Endothelial cell of hepatic sinusoid (primary cell): ENCODE data around the gene ACLY.
"Not testable (repeated sequence)": the region's sequence is repeated elsewhere in the genome, so short reads cannot be mapped to it uniquely, and the experiment has no call there.

ENCODE experiments used
- in situ Hi-C: cut with HindIII; loops from 2 replicates; pipeline ENCODE4 v1.10.0; 2017; ENCODE audit warnings: low sequenced_read_pairs

The ACLY gene

GRCh38 chr17:41880130-41880529 is 38.6 kb downstream of the ACLY start:
- in situ Hi-C loops: no loop called here

DNA sequence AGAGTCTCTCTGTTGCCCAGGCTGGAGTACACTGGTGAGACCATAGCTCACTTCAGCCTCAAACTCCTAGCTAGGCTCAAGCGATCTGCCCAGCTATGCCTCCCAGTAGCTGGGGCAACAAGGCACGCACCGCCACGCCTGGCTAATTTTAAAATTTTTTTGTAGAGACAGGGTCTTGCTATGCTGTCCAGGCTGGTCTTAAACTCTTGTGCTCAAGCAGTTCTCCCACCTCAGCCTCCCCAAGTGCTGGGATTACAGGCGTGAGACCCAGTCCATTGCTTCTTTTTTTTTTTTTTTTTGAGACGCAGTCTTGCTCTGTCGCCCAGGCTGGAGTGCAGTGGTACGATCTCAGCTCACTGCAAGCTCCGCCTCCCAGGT is 44.5 kb downstream of the ACLY start:
- in situ Hi-C loops: not testable (repeated sequence)

DNA sequence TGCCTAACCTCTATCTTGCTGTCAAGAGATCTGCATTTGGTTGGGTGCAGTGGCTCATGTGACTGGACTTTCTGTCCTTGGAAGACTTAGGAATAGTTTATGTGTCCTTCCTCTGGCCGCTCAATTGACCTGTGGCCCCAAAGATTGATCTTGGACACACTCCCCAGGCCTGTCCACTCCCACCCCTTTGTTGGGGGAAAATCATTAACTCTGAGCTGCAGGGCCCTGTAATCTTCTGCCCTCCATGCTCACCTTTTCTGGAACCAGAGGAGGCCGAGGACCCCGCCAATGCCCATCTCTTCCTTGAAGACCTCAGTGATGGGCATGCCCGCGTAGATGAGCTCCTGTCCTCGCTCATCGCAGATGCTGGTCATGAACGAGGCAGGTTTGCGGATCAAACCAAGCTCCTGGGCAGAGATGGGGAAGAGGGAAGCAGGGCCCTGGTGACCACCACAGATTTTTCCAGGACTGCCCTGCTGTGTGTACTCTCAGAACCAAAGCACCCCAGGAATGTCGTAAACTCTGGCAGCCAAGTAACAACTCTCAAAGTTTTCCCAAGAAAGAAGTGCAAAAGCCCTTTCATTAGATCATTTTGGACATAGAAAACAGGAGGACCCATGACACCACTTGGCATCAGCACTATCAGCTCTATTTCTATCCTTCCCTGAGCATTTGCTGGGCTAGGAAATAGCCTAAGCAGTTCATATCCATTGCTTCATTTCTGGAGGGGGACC is 45.0 kb downstream of the ACLY start:
- in situ Hi-C loops: no loop called here

GRCh38 chr17:41871789-41872188 is 47.0 kb downstream of the ACLY start:
- in situ Hi-C loops: no loop called here

DNA sequence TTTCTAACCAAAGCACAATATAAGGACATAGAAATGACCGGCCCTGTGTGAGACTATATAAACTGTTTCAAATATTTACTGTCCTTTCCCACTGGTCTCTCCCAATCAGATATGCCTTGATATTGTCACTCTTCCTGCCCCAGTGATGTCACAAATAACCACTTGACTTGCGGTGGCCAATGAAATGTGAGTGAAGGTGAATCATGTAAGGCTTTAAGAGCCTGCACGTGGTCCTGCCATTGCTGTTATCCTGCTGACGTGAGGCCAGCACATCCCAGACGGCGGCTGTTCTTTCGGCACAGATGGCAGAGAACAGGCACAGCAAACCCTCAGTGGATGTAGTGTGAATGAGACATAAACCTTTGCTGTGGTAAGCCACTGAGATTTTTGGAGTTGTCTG is 48.1 kb downstream of the ACLY start:
- in situ Hi-C loops: no loop called here

- in situ Hi-C loops: no loop called here
Measured at GRCh38 chr17:41870097-41870496, 48.7 kb downstream of the ACLY start.

- in situ Hi-C loops: no loop called here
Measured at GRCh38 chr17:41869426-41869825, 49.3 kb downstream of the ACLY start.

DNA sequence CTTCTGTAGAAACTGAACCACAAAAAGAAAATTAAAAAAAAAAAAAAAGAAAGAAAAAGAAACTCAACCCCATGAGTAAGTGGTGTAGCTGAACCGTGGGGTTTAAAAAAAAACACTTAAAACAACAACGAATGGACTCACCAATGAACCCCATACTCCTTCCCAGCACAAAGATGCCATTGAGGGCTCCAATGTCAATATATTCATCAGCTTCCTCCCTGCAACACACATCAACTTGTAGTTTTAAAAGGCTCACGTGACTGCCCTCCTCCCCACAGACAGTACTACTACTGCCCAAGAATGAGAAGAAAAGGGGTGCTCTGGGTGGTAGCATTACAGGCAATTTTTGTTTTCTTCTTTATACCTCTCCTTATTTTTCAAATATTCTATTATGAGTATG is 50.2 kb downstream of the ACLY start:
- in situ Hi-C loops: no loop called here

DNA sequence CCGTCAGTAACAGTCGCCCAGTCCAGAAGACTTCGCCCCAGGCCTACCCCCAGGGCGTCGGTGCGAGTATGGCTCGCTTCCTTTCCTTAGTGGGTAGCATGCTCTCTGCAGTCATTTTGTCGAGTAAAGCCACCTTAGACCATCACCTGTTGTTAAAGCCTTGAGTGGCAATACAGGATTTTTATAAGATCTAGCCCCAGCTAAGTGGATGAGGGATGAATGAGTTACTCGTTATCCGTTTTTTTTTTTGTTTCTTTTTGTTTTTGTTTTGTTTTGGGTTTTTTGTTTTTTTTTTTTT is 53.2 kb downstream of the ACLY start:
- in situ Hi-C loops: no loop called here

- in situ Hi-C loops: no loop called here
Measured at GRCh38 chr17:41864836-41865595, 53.7 kb downstream of the ACLY start, which contains the start of gene KLHL11. Gene KLHL11 (minus strand): TSS chr17:41865423. CDS start chr17:41865370, 53 bp downstream.

DNA sequence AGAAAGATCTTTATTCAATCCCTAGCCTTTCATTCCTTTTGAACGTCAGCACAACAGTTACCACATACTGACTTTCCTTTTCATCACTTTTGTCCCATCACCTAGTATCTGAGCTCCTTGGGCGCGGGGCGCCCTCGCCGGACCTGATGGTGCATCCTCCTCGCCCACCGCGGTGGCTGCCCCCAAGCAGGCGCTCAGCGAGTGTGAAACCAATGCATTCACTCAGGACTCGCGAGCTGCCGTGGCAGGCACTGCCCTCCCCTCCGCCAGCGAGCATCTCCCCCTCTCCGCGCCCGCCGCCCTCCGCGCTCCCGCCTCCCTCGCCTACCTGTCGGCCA is 54.3 kb downstream of the ACLY start:
- in situ Hi-C loops: no loop called here

DNA sequence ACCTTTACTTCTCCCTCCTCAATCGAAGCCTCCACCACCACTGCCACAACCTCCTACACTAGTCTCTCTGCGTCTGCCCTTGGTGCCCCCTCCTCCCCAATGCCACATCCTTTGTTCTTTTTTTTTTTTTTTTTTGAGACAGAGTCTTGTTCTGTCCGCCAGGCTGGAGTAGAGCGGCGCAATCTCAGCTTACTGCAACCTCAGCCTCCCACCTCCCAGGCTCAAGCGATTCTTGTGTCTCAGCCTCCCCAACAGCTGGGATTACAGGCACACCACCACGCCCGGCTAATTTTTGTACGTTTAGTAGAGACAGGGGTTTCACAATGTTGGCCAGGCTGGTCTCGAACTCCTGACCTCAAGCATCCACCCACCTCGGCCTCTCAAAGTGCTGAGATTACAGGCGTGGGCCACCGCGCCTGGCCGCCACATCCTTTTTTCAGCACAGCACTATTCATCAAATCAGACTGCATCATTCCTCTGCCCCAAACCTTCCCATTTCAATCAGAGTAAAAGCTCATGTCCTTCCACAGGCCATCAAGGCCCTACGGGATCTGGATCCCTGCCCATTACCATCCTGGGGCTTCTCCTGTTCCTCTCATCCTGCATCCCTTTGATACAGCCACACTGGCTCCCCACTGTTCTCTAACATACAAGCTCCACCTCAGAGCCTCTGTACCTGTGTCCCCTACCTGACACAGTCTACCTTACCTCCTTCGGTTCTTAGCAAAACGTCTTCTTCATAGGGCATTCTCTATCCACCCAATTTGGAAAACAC is 55.5 kb downstream of the ACLY start:
- in situ Hi-C loops: no loop called here

DNA sequence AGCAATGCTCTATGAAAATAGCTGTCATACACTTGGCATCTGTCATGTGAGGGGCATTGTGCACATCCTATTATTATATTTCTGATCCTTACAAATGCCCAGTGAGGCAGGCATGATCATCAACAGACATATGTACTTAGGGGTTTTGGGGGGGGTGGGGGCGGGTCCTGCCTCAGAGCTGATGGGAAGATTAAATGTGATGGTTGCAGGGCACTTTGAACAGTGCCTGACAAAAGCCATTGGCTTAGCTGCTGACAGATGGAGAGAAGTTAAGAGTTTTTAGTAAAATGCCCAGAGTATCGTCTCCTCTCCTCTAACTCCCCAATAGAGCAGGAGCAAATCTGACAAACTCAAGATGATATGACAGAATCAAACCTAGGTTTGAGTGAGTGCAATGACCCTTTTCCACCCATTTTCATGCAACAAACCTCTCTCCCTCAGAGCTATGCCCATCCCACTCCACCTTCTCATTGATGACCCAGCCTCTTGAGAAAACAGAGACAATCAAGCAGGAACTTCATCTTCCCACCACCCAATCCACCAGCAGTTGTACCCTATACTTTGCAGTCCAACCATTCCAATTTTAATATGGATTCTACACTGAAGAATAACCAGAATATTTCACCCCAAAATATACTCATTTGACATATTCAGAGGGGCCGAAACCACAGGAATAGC is 58.4 kb downstream of the ACLY start:
- in situ Hi-C loops: no loop called here

GRCh38 chr17:41851382-41851781 is 67.4 kb downstream of the ACLY start:
- in situ Hi-C loops: not testable (repeated sequence)

DNA sequence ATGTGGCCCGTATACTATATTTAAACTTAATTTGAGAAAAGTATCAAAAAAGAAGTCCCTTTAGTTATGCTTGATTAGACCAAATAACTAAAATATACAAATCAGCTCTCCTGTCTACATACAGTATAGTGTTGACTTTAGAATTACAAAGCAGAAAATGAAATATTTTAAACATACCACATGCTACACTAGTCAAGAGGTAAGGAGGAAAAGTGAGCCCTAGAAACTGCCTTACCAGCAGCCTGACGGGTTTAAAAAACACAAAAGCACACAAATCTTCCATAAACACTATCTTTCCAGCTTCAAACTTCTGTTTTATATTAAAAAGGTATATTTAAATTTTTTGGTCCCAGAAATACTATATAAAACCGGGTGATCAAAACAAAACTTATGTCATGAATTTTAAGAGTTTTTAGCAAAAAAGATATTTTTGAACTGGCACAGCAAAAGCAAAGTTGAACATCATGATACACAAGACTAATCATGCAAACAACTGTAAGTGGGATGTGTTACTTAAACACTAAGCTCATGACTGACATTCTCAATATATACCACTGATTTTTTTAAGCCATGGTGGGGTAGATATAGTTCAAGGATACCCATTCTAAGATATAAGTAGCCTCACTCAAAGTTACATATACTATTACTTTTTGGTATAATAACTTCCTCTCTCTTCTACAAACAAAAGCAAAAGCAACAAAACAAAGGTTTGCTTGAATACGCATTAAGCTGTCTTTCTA is 69.3 kb downstream of the ACLY start:
- in situ Hi-C loops: no loop called here

DNA sequence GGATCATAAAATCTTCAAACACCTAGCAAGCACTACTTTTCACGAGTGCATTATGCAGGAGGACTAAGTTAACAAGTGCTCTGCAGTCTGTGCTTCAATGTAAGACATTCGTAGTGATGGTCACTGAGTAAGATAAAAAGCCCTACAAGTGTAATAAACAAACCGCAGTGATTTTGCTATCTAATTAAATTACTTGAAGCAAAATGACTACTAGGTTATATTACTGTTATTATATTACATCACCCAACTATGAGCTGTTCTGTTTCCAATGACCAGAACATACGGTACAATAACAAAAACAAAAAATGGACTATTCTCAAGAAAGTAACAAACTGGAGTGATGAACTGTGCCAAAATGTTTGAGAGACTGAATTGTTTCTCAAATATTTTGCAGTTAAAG is 70.0 kb downstream of the ACLY start:
- in situ Hi-C loops: no loop called here

DNA sequence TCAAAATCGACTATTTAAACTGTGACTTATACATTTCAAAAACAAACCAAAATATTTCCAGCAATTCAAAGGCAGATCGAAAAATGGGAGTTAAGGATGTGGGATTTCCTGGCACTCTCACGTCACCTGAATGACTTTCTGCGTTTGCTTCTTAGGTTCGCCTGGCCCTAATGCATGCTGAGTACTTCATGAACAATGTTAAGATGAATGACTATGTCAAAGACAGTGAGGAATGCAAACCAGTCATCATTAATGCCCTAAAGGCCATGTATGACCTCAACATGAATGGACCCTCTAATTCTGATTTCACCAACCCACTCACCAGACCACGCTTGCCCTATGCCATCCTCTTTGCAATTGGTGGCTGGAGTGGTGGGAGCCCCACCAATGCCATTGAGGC is 73.8 kb downstream of the ACLY start:
- in situ Hi-C loops: no loop called here

DNA sequence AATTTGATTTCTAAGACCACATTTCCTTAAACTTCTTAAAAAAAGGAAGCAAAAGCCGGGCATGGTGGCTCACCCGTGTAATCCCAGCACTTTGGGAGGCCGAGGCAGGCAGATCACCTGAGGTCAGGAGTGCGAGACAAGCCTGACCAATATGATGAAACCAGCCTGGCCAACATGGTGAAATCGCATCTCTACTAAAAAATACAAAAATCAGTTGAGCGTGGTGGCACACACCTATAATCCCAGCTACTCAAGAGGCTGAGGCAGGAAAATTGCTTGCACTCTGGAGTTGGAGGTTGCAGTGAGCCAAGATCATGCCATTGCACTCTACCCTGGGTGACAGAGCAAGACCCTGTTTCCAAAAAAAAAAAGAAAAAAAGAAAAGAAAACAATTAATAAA is 78.0 kb downstream of the ACLY start:
- in situ Hi-C loops: not testable (repeated sequence)

GRCh38 chr17:41839448-41839847 is 79.3 kb downstream of the ACLY start:
- in situ Hi-C loops: not testable (repeated sequence)

- in situ Hi-C loops: no loop called here
Measured at GRCh38 chr17:41837761-41838538, 80.8 kb downstream of the ACLY start, which contains the start of gene KLHL10. Gene KLHL10 (plus strand): TSS chr17:41837825. CDS start chr17:41837933, 108 bp downstream.
